HG03095 (cell line): ENCODE data around the gene FABP1.

Experiments used
- ATAC-seq: cut with Tn5 transposase; IDR thresholded peaks from one replicate; pipeline ENCODE4 v1.9.1; 2021; ENCODE audit warnings: moderate library complexity; ENCODE audit not compliant: unreplicated experiment

FABP1 gene

DNA sequence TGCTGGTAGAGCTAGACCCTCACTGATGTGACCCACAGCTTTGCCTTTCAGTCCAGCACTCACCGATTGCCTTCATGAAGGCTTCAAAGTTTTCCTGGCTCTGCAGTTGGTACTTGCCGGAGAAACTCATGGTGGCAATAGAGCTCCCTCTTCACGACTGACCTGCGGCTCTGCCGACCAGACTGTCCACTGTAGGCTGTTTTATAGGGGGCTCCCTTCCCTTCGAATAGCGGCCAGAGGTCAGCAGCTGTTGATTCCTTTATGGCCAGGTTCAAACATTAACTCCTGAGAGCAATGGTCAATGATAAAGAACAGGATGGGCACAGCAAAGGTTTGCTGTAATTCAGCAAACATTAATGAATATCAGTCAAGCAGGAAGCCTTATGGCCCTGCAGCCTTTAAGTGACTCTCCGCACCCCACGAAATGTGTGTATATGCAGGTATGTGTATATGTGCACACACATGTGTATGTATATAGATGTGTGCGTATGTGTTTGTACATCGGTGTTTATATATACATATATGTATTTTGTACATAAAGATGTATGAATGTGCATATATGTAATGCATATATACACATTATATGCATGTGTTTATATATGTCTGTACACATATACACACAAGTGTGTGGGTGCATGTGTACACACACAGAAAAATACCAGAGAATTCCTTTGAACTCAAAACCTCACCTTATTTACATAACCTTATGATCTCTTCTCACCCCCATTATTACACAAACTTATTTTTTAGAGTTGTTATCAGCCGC, at the start of gene FABP1:
TSS of gene FABP1 (minus strand) at position 175 of the 766 bp plus-strand sequence. CDS start at position 130, 45 bp downstream.
- ATAC-seq, result no peak

DNA sequence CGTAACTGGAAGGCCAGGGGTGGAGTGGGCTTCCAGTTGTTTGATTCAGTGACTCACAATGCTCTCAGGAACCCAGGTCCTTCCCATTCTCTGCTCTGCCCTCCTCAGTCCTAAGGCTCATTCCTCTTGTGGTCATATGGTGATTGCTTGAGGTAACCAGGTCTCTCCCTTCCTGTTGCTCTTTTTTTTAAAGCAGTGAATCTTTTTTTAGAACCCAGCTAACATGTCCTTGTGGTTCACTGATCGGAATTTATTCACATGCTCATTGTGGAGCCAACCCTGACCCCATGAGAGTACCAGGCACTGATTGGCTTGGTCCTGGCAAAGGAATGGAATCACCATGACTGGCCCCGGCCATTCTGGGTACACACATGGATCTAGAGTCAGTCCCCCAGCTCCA, 49.7 kb upstream of the FABP1 start:
- no peak for ATAC-seq

- no peak for ATAC-seq
These were observed 48.6 kb upstream of the FABP1 start for GRCh38 chr2:88176352-88176984.

- no peak for ATAC-seq
These were observed 45.0 kb upstream of the FABP1 start for GRCh38 chr2:88172882-88173281.

DNA sequence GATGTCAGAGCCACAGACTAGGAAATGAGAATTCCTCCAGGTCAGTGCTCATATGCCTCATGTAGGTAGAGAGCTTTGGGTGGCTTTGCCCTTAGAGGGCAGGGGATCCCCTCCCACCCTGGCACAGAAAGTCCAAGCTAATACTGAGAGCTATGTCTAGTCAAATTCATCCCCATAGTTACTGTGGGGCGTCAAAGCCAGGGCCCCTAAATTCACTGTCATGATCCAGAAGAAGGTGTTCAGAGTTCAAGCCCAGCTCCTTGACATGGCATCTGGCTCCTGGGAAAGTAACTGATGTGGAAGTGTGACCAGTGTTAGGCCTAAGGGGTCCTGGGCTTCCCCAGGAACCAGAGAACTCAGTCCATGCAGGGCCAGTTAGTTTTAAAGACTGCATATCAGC, 44.1 kb upstream of the FABP1 start:
- ATAC-seq, result no peak

- no peak for ATAC-seq
These were observed 42.6 kb upstream of the FABP1 start for GRCh38 chr2:88170472-88170892.

- no peak for ATAC-seq
These were observed 40.5 kb upstream of the FABP1 start for GRCh38 chr2:88168386-88168785.

DNA sequence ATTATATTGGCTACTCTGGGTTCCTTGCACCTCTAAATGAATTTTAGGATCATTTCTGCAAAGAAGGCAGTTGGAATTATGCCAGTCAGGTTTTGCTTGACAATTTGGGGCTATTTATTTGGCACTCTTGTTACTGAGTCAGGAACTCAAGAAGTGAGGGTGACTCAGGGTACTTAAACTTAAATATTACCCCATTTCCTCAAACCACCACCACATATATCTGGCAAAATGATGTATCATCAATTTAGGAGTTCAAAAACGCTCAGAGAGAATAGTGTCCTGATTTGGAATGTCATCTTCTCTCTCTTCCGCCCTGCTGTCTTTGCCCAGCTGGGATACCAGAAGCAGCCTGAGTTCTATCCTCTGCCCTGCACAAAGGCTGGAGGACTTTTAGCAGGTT, 39.9 kb upstream of the FABP1 start:
- ATAC-seq, result no peak

GRCh38 chr2:88165332-88166003, 37.6 kb upstream of the FABP1 start:
- no peak for ATAC-seq

DNA sequence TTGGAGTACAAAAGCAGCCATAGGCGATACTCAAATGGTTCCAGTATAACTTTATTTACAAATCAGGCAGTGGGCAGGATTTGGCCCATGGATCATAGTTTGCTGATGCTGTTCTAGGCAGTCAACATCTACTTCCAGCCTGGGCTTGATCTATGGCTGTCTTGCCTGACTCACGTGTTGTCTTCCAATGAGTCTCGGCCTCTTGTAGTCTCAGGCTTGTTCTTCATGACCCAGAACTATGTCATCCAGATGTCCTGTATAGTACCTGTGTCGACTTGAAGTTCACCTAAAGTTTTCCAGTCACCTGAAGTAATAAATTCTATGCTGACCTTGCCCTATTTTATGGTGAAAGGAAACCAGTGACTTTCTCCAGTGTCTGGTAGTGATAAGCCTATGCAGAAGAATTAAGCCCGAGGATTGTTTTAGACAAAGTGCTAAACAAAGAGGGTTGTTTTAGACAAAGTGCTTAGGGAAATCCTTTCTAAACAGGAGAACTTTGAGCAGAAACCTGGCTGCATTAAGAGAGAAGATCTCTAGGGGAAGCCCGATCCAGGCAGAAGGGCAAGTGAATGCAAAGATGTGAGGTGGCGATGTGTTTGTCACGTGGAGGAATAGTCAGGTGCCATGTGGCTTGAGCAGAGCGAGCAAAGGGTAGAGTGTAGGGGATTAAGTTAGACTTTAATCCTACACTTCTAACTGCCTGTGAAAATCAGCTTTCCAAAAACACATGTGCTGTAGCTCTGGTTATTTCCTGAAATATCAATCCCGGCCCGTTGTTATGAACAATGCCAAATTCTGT, 33.8 kb upstream of the FABP1 start:
- no peak for ATAC-seq

GRCh38 chr2:88160517-88160916, 32.7 kb upstream of the FABP1 start:
- ATAC-seq, result no peak

DNA sequence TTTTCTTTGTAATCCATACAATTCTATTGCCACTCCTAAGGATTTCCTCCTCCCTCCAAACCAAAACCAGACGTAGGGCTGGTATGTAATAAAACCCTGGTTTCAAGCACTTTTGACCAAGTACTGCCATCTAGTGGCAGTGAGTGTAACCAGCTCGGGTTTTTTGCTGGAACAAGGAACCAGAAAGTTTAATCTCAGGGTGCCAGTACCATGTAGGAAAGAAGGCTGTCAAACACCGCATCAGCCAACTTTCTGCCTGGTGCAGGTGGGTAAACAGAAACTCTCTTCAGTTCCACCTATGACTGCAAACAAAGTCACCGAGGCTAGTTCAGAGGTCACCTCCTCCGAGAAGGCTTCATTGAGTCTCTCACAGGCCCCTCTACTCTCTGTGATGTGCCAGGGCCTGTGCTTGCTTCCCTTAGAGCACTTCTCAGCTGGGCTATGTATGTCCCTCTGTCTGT, 32.1 kb upstream of the FABP1 start:
- peak; percentile 62 for ATAC-seq

- ATAC-seq, result no peak
These were observed 31.6 kb upstream of the FABP1 start for GRCh38 chr2:88159481-88159880.

- ATAC-seq, result no peak
These were observed 21.1 kb upstream of the FABP1 start for GRCh38 chr2:88148929-88149438.

DNA sequence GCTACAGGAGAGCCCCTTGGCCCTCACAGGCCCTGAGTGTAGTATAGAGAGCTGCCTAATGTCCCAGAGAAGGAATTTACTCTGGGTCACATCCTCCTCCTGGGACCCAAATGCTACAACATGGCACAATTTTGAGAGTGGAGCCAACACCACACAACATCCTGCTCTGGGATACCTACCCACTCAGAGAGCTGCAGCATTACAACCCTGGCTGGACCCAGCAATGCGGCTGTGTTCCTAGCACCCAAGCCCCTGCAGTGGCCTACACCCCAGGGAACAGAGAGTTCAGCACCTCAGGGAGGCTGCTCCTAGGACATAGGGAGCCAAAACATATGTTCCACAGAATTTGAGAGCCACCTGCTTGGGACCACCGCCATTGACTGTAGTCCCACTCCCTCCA, 19.3 kb upstream of the FABP1 start:
- no peak for ATAC-seq

- no peak for ATAC-seq
These were observed 18.7 kb upstream of the FABP1 start for GRCh38 chr2:88146590-88146989.

DNA sequence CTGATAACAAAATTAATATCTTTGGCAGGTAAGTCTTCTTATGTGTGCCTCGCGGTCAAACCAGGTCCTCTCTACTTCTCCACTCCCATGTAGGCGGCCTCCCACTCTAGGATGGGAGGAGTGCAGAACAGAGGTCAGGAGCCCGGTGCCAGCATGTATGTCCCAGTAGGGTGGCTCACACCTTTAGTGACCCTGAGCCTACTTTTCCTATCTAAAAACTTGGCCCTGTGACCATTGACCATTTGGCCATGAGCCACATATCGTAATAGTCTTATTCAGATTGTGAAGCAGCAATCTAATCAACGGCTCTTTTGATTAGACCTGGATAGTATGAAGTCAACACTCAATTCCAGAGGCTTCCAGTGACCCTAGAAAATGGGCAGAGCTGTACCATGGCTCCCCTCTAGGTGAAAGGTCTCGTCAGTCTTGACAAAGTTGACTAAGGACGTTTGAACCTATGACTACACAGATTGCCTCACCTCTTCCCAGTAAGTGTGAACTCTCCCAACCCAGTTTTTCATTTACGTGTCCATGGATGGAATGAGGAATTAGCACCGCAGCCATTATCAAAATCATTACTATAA, 17.1 kb upstream of the FABP1 start:
- no peak for ATAC-seq

- ATAC-seq, result no peak
These were observed 16.4 kb upstream of the FABP1 start for GRCh38 chr2:88144271-88144670.

GRCh38 chr2:88141952-88142351, 14.1 kb upstream of the FABP1 start:
- ATAC-seq, result no peak

- no peak for ATAC-seq
These were observed 11.9 kb upstream of the FABP1 start for GRCh38 chr2:88139804-88140203.
